HG03571 (cell line): ENCODE results near the gene COL27A1.
"Not testable (repeated sequence)": the region's sequence is repeated elsewhere in the genome, so short reads cannot be mapped to it uniquely, and the experiment has no call there.

Experiments
- ATAC-seq: cut with Tn5 transposase; IDR thresholded peaks from one replicate; pipeline ENCODE4 v1.9.1; 2021; ENCODE audit not compliant: unreplicated experiment

Gene COL27A1

DNA sequence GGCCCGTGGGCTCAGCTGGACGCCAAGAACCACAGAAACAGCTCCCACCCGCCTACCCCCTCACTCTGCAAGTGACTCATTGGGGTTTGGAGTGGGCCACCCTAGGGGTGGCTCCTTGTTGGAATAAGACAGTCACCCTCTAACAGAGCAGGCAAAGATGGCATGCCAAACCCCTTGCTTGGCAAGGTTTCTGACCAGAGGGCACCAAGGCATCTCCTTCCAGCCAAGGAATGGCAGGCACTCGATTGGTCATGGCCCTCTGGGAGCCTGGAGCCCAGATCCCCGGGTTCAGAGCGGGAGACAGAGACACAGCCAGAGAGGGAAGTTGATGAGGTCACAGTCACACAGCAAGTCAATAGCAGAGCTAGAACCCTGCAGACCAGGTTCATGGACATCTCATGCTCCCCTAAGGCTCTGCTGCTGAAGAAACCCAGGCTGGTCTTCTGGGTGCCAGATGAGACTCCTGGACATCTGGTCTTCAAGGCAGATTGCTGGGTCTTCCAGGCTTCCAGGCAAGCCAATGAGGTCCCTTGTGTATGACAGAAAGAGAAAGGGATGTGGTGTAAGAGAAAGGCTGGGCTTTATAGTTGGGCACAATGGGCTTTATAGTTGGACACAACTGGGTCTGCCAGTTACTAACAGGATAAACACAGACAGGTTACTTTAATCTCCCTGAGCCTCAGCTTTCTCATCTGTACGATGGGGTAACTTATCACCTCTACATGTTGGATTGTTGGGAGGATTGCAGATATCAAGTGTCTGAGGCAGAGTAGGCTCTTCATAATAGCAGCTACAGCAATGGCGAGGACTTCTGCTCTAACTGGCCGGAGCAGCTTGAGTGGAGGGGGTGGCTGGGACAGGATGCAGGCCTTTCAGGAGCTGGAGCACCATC lies 33.0 kb upstream of the COL27A1 start:
- ATAC-seq = no peak

- no peak for ATAC-seq
These were observed 32.0 kb upstream of the COL27A1 start for GRCh38 chr9:114123031-114123977.

- no peak for ATAC-seq
These were observed 31.2 kb upstream of the COL27A1 start for GRCh38 chr9:114124138-114124537.

DNA sequence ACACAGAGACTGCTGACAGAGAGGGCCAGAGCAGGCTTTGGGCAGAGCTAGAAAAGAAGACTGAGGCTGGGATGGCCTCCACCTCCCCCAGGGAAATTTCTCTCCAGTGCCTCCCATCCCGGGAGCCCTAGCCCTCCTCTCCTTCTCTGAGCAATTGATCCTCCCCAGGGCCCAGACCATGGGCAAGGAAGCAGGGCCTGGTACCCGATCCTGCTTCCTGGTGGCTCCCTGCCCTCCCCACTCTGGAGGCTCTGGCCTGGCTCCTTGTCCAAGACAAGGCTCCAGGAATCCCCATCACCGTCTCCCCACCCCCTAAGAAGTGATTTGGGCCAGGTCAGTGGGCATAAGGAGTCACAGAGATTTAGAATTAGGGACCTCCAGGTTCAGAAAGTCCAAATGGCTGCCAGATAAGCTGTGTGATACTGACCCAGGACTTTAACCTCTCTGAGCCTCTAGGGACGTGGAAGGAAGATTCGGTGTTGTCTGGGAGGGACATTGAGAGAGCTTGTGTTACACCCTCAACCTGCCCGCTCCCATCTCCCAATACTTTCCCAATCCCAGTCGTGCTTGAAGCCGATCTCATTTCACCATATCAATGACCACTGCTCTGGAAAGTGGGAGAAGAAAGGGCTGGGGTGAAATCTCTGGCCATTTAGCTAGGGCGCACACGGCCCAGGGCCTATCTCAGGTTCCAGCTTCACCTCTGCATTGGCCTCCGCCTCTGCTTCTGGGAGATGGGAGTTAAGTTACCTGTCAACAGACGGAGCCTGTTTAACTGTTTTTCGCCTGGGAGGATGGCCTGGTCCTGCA lies 30.5 kb upstream of the COL27A1 start:
- ATAC-seq = no peak

DNA sequence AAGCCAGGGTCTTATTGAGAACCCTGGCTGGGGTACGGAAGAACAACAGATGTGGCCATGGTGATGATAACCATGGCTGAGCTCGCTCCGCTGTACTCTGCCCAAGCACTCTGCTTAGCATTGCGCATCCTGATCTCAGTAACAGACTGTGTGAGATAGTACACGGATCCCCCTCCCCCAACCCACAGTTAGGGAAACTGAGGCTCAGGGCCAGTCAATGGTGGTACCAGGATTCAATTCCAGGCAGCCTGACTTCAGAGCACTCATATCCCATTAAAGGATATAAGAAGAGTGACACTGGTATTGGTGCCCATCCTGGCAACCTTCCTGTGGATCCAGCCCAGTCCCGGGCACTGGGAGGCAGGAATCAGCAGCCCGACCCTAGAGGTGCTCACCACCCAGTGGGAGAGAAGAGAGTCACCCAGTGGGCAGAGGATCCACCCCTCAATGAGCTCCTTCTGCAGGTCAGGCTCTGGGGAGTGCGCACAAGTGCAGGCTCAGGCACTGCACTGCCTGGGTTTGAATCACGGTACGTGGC lies 29.8 kb upstream of the COL27A1 start:
- no peak for ATAC-seq

DNA sequence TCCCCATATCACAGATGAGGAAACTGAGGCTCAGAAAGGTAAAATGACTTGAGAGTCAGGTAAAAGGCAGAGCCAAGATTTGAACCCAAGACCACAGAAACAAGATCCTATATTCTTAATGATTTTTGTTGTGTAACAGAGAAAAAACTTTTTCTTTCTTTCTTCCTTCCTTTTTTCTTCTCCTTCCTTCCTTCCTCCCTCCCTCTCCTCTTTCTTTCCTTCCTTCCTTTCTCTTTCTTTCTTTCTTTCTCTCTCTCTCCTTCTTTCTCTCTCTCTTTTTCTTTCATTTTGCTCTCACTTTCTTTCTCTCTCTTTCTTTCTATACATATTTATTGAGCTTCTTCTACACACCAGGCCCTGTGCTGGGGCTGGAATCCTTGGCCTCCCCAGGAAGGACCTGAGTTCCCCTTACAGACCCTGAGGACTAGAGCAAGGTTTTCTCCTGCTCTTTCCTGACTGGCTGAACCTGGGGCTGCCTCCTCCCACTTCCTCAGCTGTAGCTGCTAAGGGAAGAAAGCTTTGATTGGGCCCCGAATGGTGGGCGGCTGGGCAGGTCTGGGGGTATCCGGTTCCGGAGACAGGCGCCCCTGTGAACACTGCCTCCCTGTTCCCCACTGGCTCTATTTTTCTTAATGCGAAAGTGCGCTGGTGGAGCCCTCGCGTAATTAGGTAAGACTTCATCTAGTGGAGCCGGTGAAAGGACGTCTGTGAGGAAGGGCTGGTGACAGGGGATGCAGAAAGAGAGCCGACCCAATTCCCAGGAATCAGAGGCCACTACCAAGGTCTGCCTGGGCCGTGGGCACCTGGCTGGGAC lies 28.9 kb upstream of the COL27A1 start:
- no peak for ATAC-seq

- not testable (repeated sequence) for ATAC-seq
These were observed 26.6 kb upstream of the COL27A1 start for GRCh38 chr9:114128759-114129158.

GRCh38 chr9:114130141-114130540 lies 25.2 kb upstream of the COL27A1 start:
- no peak for ATAC-seq

- ATAC-seq = no peak
These were observed 24.6 kb upstream of the COL27A1 start for GRCh38 chr9:114130624-114131277.

- ATAC-seq = no peak
These were observed 23.4 kb upstream of the COL27A1 start for GRCh38 chr9:114131808-114132549.

DNA sequence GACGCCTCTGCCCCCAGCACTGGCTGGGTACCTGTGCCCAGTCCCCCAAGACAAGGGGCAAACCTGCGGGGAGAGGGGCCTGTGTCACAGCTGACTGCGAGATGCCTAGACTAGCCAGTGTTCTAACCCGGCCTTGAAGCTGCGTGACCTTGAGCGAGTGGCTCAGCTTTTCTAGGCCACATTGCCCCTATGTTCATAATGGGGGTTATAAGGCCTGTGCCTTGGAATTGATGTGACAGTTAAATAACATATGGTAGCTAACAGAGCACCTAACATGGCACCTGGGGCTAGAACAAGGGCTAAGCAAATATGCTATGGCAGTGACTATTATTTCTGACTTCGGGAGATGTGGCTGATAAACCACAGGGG lies 22.8 kb upstream of the COL27A1 start:
- no peak for ATAC-seq

- ATAC-seq = no peak
These were observed 20.4 kb upstream of the COL27A1 start for GRCh38 chr9:114134827-114135396.

- ATAC-seq = no peak
These were observed 17.5 kb upstream of the COL27A1 start for GRCh38 chr9:114137831-114138230.

DNA sequence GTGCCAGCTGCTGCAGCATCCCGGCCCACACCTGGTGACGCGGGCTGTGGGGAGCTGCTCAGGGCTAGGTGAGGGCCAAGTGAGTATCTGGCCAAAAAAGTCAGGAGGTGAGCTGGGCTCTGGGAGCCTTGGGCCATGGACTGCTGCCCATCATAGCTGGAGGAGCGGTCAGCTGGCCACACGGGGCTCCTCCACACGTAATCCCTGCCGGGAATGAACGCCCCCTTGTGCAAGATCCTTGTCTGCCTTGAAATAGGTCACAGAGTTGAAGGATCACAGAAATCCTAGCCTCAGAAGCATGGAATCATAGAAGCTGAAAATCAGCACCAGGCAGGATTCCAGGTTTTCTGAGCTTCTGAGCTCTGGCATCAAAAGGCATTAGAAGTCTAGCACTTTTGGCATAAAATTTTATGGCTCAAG lies 16.8 kb upstream of the COL27A1 start:
- ATAC-seq = no peak

DNA sequence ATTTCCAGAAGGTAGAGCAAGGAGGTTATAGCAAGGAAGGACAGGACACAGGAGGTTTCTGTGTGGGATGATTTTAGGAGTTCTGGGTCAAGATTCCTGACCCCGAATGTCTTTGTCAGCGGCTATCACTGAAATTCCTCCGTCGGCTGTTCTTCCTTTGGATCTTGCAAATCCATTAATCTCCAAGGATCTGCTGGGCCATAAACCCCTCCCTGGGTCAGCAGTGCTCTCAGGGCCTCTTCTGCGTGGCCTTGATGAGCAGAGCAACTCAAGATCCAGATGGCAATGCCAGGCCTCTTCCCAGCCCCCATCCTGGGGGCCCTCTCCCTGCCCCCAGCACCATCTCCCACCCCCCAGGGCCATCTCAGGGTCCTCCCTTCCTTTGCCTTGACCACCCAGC lies 16.3 kb upstream of the COL27A1 start:
- ATAC-seq = no peak

GRCh38 chr9:114140401-114140800 lies 14.9 kb upstream of the COL27A1 start:
- no peak for ATAC-seq

GRCh38 chr9:114140850-114141249 lies 14.5 kb upstream of the COL27A1 start:
- ATAC-seq = no peak
